SU-DHL-6 (cell line): Measurements from ENCODE around the gene MLN.

Experiments used
- H2AFZ ChIP-seq: fragments of 200-600 bp; sonication (generic); 2 replicates; pipeline ENCODE4 v1.6.1; 2014; ENCODE audit warnings: low read depth, mild to moderate bottlenecking, moderate library complexity, mixed read lengths, antibody characterized with exemption, low read length; ENCODE audit not compliant: severe bottlenecking
- H3F3A ChIP-seq: fragments of 200-600 bp; shearing (Covaris generic); 2 replicates; pipeline ENCODE4 v1.6.0; 2016; ENCODE audit warnings: antibody characterized with exemption, mild to moderate bottlenecking; ENCODE audit not compliant: insufficient read depth
- H3K27ac ChIP-seq: fragments of 200-600 bp; sonication (generic); 2 replicates; pipeline ENCODE4 v1.5.1; 2016; ENCODE audit warnings: low read depth, mild to moderate bottlenecking, low read length, moderate library complexity, mixed read lengths
- H3K27me3 ChIP-seq: fragments of 200-600 bp; sonication (generic), shearing (Covaris generic); 2 replicates; pipeline ENCODE4 v1.6.0; 2014; ENCODE audit warnings: mild to moderate bottlenecking, low read length
- H3K36me3 ChIP-seq: fragments of 200-600 bp; sonication (generic); 2 replicates; pipeline ENCODE4 v1.6.1; 2014; ENCODE audit warnings: mild to moderate bottlenecking, low read length, mixed read lengths
- H3K4me2 ChIP-seq: fragments of 300-600, 200-600 bp; shearing (Covaris generic), sonication (generic); 2 replicates; pipeline ENCODE4 v1.6.0; 2014; ENCODE audit warnings: low read length, low read depth, mild to moderate bottlenecking; ENCODE audit not compliant: poor library complexity, severe bottlenecking
- H3K4me3 ChIP-seq: fragments of 200-600 bp; sonication (generic); 2 replicates; pipeline ENCODE4 v1.5.1; 2014; ENCODE audit warnings: antibody characterized with exemption, low read length, mild to moderate bottlenecking, mixed read lengths; ENCODE audit not compliant: insufficient read depth, poor library complexity, severe bottlenecking
- H3K79me2 ChIP-seq: fragments of 200-600 bp; sonication (generic); 2 replicates; pipeline ENCODE4 v1.6.1; 2014; ENCODE audit warnings: mild to moderate bottlenecking, low read length, moderate library complexity; ENCODE audit not compliant: insufficient read depth
- H3K9ac ChIP-seq: fragments of 200-600 bp; sonication (generic); 2 replicates; pipeline ENCODE4 v1.7.0; 2014; ENCODE audit warnings: mild to moderate bottlenecking, low read length
- H3K9me2 ChIP-seq: fragments of 200-600 bp; sonication (generic); replicated peaks from 2 replicates; pipeline ENCODE4 v1.6.1; 2014; ENCODE audit warnings: low read length; ENCODE audit not compliant: insufficient read depth
- H3K9me3 ChIP-seq: fragments of 200-600 bp; sonication (generic); 2 replicates; pipeline ENCODE4 v1.6.1; 2014; ENCODE audit warnings: low read length, mixed read lengths; ENCODE audit not compliant: insufficient read depth
- H4K20me1 ChIP-seq: fragments of 200-600 bp; sonication (generic); 2 replicates; pipeline ENCODE4 v1.6.1; 2014; ENCODE audit warnings: low read depth, mild to moderate bottlenecking, antibody characterized with exemption, low read length, moderate library complexity, mixed read lengths
- CTCF ChIP-seq: fragments of 200-600 bp; sonication (generic); IDR thresholded peaks from one replicate; pipeline ENCODE4 v1.5.1; 2017; ENCODE audit warnings: antibody characterized with exemption, mild to moderate bottlenecking, low read length, moderate library complexity; ENCODE audit not compliant: insufficient read depth, poor library complexity, severe bottlenecking
- EZH2phosphoT487 ChIP-seq: fragments of 200-600 bp; sonication (generic), shearing (Covaris generic); conservative IDR thresholded peaks from 2 replicates; pipeline ENCODE4 v1.6.1; 2018; ENCODE audit warnings: mild to moderate bottlenecking, antibody characterized with exemption, low read length, moderate library complexity, mixed read lengths

MLN gene

GRCh38 chr6:33850869-33851541, 47.2 kb upstream of the MLN start:
- Histone ChIP-seq H3K4me2 (no peak overlapping the region), H3K27ac (no peak overlapping the region), H3K9me2 (no peaks in the 10 kb centered on the region), H3K9ac (no peak overlapping the region), H3K79me2 (no peaks in the 10 kb centered on the region), H4K20me1 (no peaks in the 10 kb centered on the region), H3K4me3 (no peak overlapping the region), H3F3A (no peaks in the 10 kb centered on the region), H3K9me3 (no peaks in the 10 kb centered on the region), H2AFZ (no peak overlapping the region), H3K27me3 (no peaks in the 10 kb centered on the region), H3K36me3 (no peaks in the 10 kb centered on the region)
- no peak for TF ChIP-seq CTCF
- TF ChIP-seq EZH2phosphoT487: no peak

GRCh38 chr6:33850296-33850695, 46.5 kb upstream of the MLN start:
- no peak overlapping the region for H2AFZ ChIP-seq
- H3F3A ChIP-seq: no peaks in the 10 kb centered on the region
- no peaks in the 10 kb centered on the region for H3K9me3 ChIP-seq
- no peak overlapping the region for H3K27ac ChIP-seq
- no peaks in the 10 kb centered on the region for H3K36me3 ChIP-seq
- no peaks in the 10 kb centered on the region for H3K79me2 ChIP-seq
- no peak overlapping the region for H3K9ac ChIP-seq
- no peaks in the 10 kb centered on the region for H3K27me3 ChIP-seq
- H4K20me1 ChIP-seq: no peaks in the 10 kb centered on the region
- H3K4me2 ChIP-seq: no peak overlapping the region
- TF ChIP-seq EZH2phosphoT487: no peak
- no peak for TF ChIP-seq CTCF
- no peaks in the 10 kb centered on the region for H3K9me2 ChIP-seq
- H3K4me3 ChIP-seq: no peak overlapping the region

GRCh38 chr6:33849500-33850075, 45.8 kb upstream of the MLN start:
- Histone ChIP-seq H3K79me2 (no peaks in the 10 kb centered on the region), H3K27me3 (no peaks in the 10 kb centered on the region), H3K9ac (no peak overlapping the region), H3K4me2 (no peak overlapping the region), H3K9me3 (no peaks in the 10 kb centered on the region), H3K9me2 (no peaks in the 10 kb centered on the region), H3K4me3 (no peak overlapping the region), H3K36me3 (no peaks in the 10 kb centered on the region), H2AFZ (no peak overlapping the region), H3K27ac (no peak overlapping the region), H3F3A (no peaks in the 10 kb centered on the region), H4K20me1 (no peaks in the 10 kb centered on the region)
- TF ChIP-seq CTCF (no peak), EZH2phosphoT487 (no peak)
